K562 (cell line): ENCODE measurements around the gene LAMTOR1. TPM values are rescaled to one million over a fixed set of nuclear protein-coding genes. Genes with fewer than 3 reads are reported as not detected.

Experiments
- ARID1B ChIP-seq: fragments of 450-650 bp; IDR thresholded peaks from 2 replicates; pipeline ENCODE4 v1.6.1; 2016; ENCODE audit warnings: antibody characterized with exemption, mild to moderate bottlenecking, inconsistent platforms
- ASH1L ChIP-seq: fragments of 450-650 bp; IDR thresholded peaks from 2 replicates; pipeline ENCODE4 v1.6.1; 2018; ENCODE audit warnings: borderline replicate concordance, mild to moderate bottlenecking, low read depth; ENCODE audit not compliant: partially characterized antibody
- BRCA1 ChIP-seq, 2 experiments: fragments of 450-650 bp in 1 of 2; sonication (generic) in 1 of 2; formaldehyde crosslinking in 1 of 2; IDR thresholded peaks; 2 replicates each; pipeline versions ENCODE4 v1.5.0 to v1.6.1; 2017 to 2020; ENCODE audit warnings: mild to moderate bottlenecking in 1 of 2, missing genetic modification reagents in 1 of 2
- CHCHD3 ChIP-seq: fragments of 250-450 bp; sonication (Bioruptor Pico); IDR thresholded peaks from 2 replicates; pipeline ENCODE4 v2.1.2; 2022; ENCODE audit warnings: mild to moderate bottlenecking
- CTCF ChIP-seq, 3 experiments: IDR thresholded peaks in 2 of 3; conservative IDR thresholded peaks in 1 of 3; 2 replicates each; pipeline ENCODE4 v1.5.1; 2011 to 2012; ENCODE audit warnings: low read length in 3 of 3, mild to moderate bottlenecking in 3 of 3, control low read depth in 2 of 3, improper control_type of control experiment in 1 of 3, inconsistent platforms in 1 of 3, low read depth in 1 of 3, mixed read lengths in 1 of 3, moderate library complexity in 1 of 3; ENCODE audit not compliant: insufficient read depth in 2 of 3
- ERF ChIP-seq: fragments of 450-650 bp; formaldehyde crosslinking; IDR thresholded peaks from 2 replicates; pipeline ENCODE4 v1.4.0; 2020; ENCODE audit warnings: mild to moderate bottlenecking, mixed read lengths
- FOXA1 ChIP-seq: fragments of 450-650 bp; IDR thresholded peaks from 2 replicates; pipeline ENCODE4 v1.6.1; 2016; ENCODE audit warnings: mild to moderate bottlenecking, borderline replicate concordance
- HOXB6 ChIP-seq: fragments of 250-450 bp; sonication (Bioruptor Pico); IDR thresholded peaks from 2 replicates; pipeline ENCODE4 v1.5.1; 2022; ENCODE audit warnings: mild to moderate bottlenecking, borderline replicate concordance
- MAFK ChIP-seq: IDR thresholded peaks from 2 replicates; pipeline ENCODE4 v1.6.1; 2011; ENCODE audit warnings: low read length, improper control_type of control experiment
- MYC ChIP-seq, 2 experiments: fragments of 250-450 bp in 1 of 2; sonication (Bioruptor Pico) in 1 of 2; IDR thresholded peaks; 2 replicates each; pipeline versions ENCODE4 v1.5.1 to v1.6.1; 2012 to 2021; ENCODE audit warnings: low read depth in 2 of 2, borderline replicate concordance in 1 of 2, improper control_type of control experiment in 1 of 2, low read length in 1 of 2, mild to moderate bottlenecking in 1 of 2, moderate library complexity in 1 of 2
- PPARD ChIP-seq: fragments of 250-450 bp; sonication (Bioruptor Pico); IDR thresholded peaks from 2 replicates; pipeline ENCODE4 v1.8.0; 2022; ENCODE audit warnings: inconsistent platforms, mild to moderate bottlenecking, moderate library complexity
- PYGO2 ChIP-seq: fragments of 450-650 bp; IDR thresholded peaks from 2 replicates; pipeline ENCODE4 v1.6.1; 2016; ENCODE audit warnings: mild to moderate bottlenecking, missing genetic modification characterization, moderate library complexity, missing compliant biosample characterization
- RBBP5 ChIP-seq: fragments of 200-600 bp; sonication (generic); IDR thresholded peaks from 2 replicates; pipeline ENCODE4 v1.6.1; 2012; ENCODE audit warnings: borderline replicate concordance, mild to moderate bottlenecking, low read length, control low read depth, inconsistent platforms; ENCODE audit not compliant: insufficient read depth, poor library complexity, severe bottlenecking
- RFX1 ChIP-seq: fragments of 450-650 bp; IDR thresholded peaks from 2 replicates; pipeline ENCODE4 v1.6.1; 2016; ENCODE audit warnings: mild to moderate bottlenecking, moderate library complexity
- RFX5 ChIP-seq: IDR thresholded peaks from 2 replicates; pipeline ENCODE4 v1.6.1; 2011; ENCODE audit warnings: low read depth, mild to moderate bottlenecking, improper control_type of control experiment, low read length
- RUNX1 ChIP-seq: sonication (generic); IDR thresholded peaks from 2 replicates; pipeline ENCODE4 v1.6.1; 2016; ENCODE audit warnings: antibody characterized with exemption, low read depth
- SMAD1 ChIP-seq: fragments of 150-350 bp; IDR thresholded peaks from 2 replicates; pipeline ENCODE4 v1.6.1; 2014; ENCODE audit warnings: low read length, low read depth; ENCODE audit not compliant: partially characterized antibody
- SNRNP70 ChIP-seq: fragments of 200-400 bp; formaldehyde crosslinking; optimal IDR thresholded peaks from 2 replicates; pipeline ENCODE3; 2017; ENCODE audit warnings: low read depth, low read length
- SREBF2 ChIP-seq: sonication (generic); formaldehyde crosslinking; IDR thresholded peaks from 2 replicates; pipeline ENCODE4 v1.4.0; 2020; ENCODE audit warnings: mild to moderate bottlenecking, missing genetic modification reagents
- TBP ChIP-seq: optimal IDR thresholded peaks from 2 replicates; pipeline ENCODE3; 2011; ENCODE audit warnings: low read depth, low read length, improper control_type of control experiment
- TFAM ChIP-seq: fragments of 250-450 bp; sonication (Bioruptor Pico); conservative IDR thresholded peaks from 2 replicates; pipeline ENCODE4 v1.5.0; 2021; ENCODE audit warnings: mild to moderate bottlenecking, moderate library complexity
- ZNF518B ChIP-seq: fragments of 250-450 bp; sonication (Bioruptor Pico); IDR thresholded peaks from 2 replicates; pipeline ENCODE4 v1.5.0; 2021; ENCODE audit warnings: mild to moderate bottlenecking, moderate library complexity
- ZNF75A ChIP-seq: fragments of 450-650 bp; formaldehyde crosslinking; IDR thresholded peaks from 2 replicates; pipeline ENCODE4 v1.4.0; 2020; ENCODE audit warnings: mild to moderate bottlenecking
- polyA plus RNA-seq, 8 experiments: library from polyadenylated mRNA; depleted of rRNA in 4 of 8; stranded (reverse) in 5 of 8; unstranded in 3 of 8; fragments of >200 nt; fragmentation: Nextera tagmentation in 2 of 8; fragmentation: Illumina TruSeq in 1 of 8; extraction: Ambion mirVana in 2 of 8; extraction: Trizol in 1 of 8; gene quantifications; 2 replicates each; pipeline versions ENCODE4 v1.2.1 to v1.2.3, GENCODE V29; 2011 to 2014; ENCODE audit warnings: inconsistent platforms in 1 of 8, missing spikeins in 1 of 8
- total RNA-seq, 7 experiments: library from RNA; depleted of rRNA in 6 of 7; stranded (reverse); fragments of >200 nt in 6 of 7; fragmentation: Illumina TruSeq in 2 of 7; extraction: Trizol in 2 of 7; gene quantifications; 2 replicates each; pipeline versions ENCODE4 v1.2.1 to v1.2.3, GENCODE V29; 2011 to 2021; ENCODE audit warnings: low replicate concordance in 1 of 7

The LAMTOR1 gene
- total and polyA plus RNA-seq, 9 of the 15 experiments (the other 6 are each of a cell fraction or from before 2014, with no cell fraction given) = 62.6 to 104 (median 85.3) TPM

GRCh38 chr11:72112143-72112977, 9.3 kb upstream of the LAMTOR1 start, which contains the start of gene ANAPC15 (continued):
- TF ChIP-seq CTCF (IDR thresholded peaks at IDR 0.05 in 2 of 3, conservative IDR thresholded peaks at IDR 0.05 in 1 of 3; ENCODE audit: insufficient read depth in 2 of 3, low read depth in 1 of 3, low read length in 3 of 3) (no peak), RUNX1 (no peak), TBP (peak; percentile 75), RBBP5 (peak; percentile 78), ERF (CRISPR knock-in tag) (peak; percentile 4; the same call in 1 of the 2 replicates), ZNF75A (CRISPR knock-in tag) (no peak), SNRNP70 (no peak), TFAM (CRISPR knock-in tag) (no peak), ZNF518B (no peak), BRCA1 (IDR thresholded peaks at IDR 0.05) (no peak), BRCA1 (CRISPR knock-in tag; IDR thresholded peaks at IDR 0.05) (no peak), RFX5 (no peak), FOXA1 (no peak), RFX1 (no peak; the same call in 1 of the 2 replicates), MYC (IDR thresholded peaks at IDR 0.05; ENCODE audit: low read depth, low read length) (peak; percentile 71), MYC (CRISPR knock-in tag; IDR thresholded peaks at IDR 0.05; ENCODE audit: borderline replicate concordance, low read depth) (0 out of 2 replicates have a peak, but pooled peaks have one; percentile 17), MAFK (0 out of 2 replicates have a peak, but pooled peaks have one; percentile 21), PYGO2 (tag) (no peak), SMAD1 (peak; percentile 74), PPARD (CRISPR knock-in tag) (no peak), CHCHD3 (no peak), HOXB6 (CRISPR knock-in tag) (no peak), ASH1L (peak; percentile 90), SREBF2 (no peak), ARID1B (0 out of 2 replicates have a peak, but pooled peaks have one; percentile 32)
